Hepatocyte (in vitro differentiated cells): ENCODE results near the gene PLEKHG3.

Source experiments
- CTCF ChIP-seq: fragments of 200-600 bp; sonication (generic); IDR thresholded peaks from 2 replicates; pipeline ENCODE4 v1.5.1; 2016; ENCODE audit warnings: antibody characterized with exemption, mild to moderate bottlenecking; ENCODE audit not compliant: poor library complexity
- EZH2 ChIP-seq: fragments of 200-600 bp; sonication (generic); IDR thresholded peaks from 2 replicates; pipeline ENCODE4 v1.6.1; 2016; ENCODE audit warnings: antibody characterized with exemption, mild to moderate bottlenecking, borderline replicate concordance
- EZH2phosphoT487 ChIP-seq: fragments of 200-600 bp; sonication (generic); IDR thresholded peaks from one replicate; pipeline ENCODE4 v1.6.1; 2018; ENCODE audit warnings: antibody characterized with exemption, mild to moderate bottlenecking, low read depth, moderate library complexity; ENCODE audit not compliant: unreplicated experiment, severe bottlenecking

- TF ChIP-seq CTCF (no peak), EZH2 (no peak), EZH2phosphoT487 (no peak)
These were observed 88.8 kb downstream of the PLEKHG3 start for GRCh38 chr14:64792871-64793560.
